ENCODE results near the gene M6PR.

M6PR gene

DNA sequence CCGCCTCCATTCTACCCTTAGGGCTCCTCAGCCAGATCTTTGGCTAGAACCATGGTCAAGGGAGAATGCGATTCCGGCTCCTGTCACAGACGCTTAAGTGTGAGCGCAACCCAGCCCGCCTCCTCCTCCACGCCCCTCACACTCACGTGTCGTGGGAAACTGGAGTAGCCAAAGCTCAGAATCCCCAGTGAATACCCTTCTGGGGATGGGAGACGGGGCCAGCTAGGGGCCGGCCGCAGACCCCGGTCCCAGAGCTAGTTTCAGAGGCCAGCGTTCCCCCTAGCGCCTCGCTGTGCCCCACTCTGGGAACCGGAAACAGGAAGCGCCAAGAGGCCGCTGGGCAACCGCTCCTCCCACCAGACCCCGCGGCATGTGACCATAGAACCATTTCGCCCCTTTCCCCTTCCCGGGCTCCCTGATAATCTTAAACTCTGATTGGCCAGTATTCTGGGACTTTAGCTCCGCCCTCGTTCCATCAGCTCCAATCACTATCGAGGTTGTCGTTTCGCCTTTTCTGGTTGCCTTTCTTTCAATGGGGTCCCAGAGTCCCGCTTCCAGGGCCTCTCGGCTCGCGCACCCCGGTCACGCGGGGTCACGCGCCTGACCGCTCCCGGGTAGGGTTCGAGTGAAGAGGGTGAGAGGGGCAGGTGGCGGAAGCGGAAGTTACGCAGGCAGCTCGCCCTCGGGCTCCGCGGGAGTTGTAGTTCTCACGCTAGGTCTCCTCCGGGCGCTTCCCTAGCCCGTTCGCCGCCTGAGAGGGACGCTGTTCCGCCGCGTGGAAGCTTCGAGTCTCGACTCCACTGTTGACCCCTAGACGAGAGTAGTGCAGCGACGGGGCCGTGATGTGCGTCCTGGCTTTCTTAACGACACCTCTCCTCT, at the start of gene M6PR:
Gene M6PR, minus strand, starts transcription at position 304 of the 879 bp plus-strand sequence. CDS start 3,241 bp downstream, outside the sequence.
- peak; percentile 99 for DNase-seq (ENCODE audit: low spot score)

DNA sequence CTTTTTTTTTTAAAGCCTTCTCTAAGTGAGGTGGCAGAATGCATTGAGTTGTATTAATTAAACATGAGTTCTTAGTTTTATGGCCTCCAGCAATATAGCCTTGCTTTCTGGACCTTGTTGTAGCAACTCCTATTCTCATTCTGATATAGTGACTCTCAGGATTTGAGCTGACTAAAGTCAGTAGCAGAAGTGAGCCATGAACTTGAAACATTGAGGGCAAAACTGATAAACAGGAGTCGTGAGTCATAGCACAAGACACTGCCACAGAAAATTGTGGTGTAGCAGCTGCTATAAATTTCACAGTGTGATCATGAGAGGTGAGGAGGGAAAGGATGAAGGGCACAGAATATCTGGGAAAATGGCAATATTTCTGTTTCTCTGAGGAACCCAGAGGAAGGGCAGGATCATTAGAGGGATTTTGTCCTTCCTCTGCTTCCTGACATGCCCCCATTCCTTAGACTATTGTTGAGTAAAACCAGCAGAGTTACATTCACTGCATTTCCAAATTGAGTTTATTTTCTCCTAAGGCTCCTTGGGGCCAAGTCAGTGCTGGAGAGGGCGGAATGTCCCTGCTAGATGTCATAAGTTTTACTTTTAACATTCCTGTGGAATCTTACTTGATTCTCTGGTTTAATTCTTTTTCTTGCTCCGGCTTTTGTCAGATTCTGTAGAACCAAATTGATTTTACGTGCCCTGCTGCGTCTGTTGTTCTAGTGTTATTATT, 47.4 kb upstream of the M6PR start:
- no peak for DNase-seq (ENCODE audit: low spot score)

DNA sequence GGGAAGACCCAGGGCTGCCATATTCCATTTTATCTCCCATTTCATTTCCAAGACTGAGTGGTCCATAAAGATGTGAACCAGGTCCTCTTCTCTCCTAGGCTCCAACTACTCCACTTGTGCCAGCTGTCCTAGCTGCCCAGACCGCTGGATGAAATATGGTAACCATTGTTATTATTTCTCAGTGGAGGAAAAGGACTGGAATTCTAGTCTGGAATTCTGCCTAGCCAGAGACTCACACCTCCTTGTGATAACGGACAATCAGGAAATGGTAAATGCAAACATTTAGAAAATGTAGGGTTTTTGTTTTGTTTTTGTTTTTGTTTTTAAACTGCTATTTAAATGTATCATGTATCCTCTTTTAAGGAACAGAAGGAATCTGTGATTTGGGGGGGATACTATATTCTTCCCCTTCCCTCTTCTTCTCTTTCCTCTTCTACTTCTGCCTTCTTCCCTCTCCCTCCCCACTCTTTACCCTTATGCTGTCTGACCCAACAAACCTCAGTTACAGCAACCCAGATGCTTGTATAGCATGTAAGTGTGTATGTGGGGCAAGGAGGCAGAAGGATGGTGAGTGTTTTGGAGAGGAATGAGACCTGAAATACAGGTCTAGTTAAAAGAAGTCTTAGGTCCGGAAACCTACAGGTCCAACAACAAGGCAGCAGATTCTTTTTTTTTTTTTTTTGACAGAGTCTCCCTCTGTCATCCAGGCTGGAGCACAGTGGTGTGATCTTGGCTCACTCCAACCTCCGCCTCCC, 45.8 kb upstream of the M6PR start:
- no peak for DNase-seq (ENCODE audit: low spot score)

DNA sequence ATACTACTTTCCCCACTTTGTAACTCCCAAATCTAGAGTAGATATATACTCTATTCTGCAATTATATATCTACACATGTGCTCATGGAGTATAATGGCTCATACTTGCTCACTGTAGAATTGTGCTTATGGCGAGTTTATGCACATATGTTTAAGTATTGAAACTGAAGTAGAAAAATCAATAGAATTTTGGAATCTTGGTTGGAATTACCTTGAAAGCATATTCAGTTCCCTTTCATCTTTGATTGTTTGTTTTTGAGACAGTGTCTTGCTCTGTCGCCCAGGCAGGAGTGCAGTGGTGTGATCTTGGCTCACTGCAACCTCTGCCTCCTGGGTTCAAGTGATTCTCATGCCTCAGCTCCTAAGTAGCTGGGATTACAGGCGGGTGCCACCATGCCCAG, 44.4 kb upstream of the M6PR start:
- no peak for DNase-seq (ENCODE audit: low spot score)

DNA sequence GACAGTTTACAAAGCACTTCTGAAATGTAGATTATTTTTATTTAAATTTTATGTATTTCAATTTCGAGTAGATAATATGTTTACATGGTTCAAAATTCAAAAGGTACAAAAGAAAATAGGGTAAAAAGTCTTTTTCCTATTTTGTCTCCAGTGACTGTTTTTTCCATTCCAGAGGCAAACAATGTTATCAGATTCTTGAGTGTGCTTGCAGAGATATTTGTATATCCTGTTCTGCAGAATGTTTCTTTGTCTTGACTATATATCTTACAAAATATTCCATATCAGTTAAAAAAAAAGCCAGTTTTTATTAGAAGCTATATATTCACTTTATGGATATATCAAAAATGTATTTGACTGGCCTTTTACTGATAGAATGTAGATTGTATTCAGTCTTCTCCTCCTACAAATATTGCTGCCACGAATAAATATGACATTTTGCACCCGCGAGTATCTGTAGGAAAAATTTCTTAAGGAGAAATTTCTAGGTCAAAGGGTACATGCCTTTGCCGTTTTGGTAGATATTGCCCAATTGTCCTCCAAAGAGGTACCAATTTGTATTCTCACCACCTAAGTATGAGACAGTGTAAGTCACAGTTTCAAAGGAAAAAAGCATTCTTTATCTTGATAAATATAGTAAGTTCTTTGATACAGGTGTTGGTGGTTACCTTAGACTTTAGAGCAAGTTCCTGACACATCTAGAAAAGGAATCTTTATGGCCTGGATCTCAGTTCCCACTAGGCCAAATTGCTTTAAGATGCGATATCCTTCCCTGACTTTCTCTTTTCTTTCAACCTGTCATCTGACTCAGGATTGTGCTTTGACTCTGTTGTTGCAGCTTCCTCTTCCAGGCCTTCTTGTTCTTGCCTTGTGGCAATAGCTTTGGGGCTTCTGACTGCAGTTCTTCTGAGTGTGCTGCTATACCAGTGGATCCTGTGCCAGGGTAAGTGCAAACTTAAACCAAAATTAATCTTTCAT, 42.2 kb upstream of the M6PR start:
- no peak for DNase-seq (ENCODE audit: low spot score)

DNA sequence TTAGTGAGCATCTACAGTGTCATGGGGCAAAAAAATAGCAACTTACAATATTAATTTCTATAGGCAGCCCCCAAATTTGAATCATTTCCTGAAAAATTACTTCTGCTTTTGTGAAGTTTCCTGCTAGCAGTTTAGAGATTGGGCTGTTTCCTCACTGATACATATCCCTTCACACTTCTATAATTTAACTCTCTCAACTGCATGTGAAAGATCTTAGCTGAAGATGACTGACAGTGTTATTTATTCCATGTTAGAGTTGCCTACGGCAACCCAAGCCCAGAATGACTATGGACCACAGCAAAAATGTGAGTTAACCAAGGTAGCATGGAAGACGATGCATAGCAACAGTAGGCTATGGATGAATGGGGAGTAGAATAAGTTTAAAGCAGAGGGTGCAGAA, 40.0 kb upstream of the M6PR start, which contains the start of gene KLRG1:
Gene KLRG1, plus strand, starts transcription at position 134 of the 400 bp plus-strand sequence. Its CDS starts 90 bp downstream, at position 224.
- DNase-seq (ENCODE audit: low spot score) = no peak

DNA sequence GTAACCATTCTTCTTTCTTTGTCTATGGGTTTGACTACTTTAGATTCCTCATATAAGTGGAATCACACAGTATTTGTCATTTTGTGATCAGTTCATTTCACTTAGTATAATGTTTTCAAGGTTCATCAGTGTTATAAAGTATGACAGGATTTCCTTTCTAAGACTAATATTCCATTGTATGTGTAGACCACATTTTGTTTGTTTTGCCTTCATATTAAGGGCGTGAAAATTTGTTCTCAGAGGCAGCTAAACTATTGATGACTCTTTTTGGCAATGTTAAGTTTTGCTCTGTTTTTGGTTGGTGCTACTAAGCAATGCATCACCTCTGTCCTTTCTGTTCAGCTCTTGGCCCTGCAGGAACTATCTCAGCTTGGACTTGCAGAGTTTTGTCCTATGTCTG, 38.2 kb upstream of the M6PR start:
- DNase-seq (ENCODE audit: low spot score) = no peak

DNA sequence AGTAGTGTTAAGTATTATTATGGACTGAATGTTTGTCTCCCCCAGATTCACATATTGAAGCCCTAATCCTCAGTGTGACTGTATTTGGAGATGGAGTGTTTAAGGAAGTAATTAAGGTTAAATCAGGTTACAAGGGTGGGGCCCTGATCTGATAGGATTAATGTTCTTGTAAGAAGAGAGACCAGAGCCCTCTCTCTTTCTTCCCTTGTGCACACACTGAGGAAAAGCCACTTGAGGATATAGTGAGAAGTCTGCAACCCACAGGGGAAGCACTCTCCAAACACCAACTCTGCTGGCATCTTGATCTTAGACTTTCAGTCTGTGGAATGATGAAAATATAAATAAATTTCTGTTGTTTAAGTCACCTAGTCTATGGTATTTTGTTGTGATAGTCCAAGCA, 37.7 kb upstream of the M6PR start:
- no peak for DNase-seq (ENCODE audit: low spot score)

DNA sequence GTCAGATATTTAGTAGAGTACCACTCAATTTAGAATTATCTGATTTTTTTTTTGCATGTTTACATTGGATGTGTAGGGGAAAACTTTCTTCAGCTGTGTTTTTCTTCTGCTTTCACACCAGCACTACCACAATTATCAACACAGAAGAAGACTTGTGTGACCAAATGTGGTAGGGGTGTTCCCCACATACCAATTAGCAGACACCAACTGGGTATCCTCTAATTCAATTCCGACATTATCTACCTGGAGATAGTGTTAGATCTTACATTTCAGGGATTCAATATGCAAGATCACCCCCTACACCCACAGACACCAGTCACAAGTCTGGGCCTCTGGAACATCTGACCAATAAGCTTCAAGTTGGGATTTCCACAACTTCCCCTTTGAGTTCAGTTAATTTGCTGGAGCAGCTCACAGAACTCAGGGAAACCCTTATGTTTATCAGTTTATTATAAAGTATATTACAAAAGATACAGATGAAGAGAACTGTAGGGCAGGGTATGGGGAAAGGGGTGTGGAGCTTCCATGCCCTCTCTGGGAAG, 35.8 kb upstream of the M6PR start:
- DNase-seq (ENCODE audit: low spot score) = no peak

DNA sequence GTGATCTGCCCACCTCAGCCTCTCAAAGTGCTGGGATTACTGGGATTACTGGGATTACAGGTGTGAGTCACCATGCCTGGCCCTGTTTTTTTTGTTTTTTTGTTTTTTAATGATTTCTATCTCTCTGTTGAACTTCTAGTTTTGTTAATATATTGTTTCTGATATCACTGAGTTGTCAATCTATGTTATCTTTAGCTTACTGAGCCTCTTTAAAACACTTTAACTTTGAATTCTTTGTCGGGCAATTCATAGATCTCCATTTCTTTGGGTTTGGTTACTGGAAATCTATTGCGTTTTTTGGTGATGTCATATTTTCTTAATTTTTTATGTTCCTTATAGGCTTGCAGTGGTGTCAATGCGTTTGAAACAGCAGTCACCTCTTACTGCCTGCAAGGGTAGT, 30.7 kb upstream of the M6PR start:
- no peak for DNase-seq (ENCODE audit: low spot score)

DNA sequence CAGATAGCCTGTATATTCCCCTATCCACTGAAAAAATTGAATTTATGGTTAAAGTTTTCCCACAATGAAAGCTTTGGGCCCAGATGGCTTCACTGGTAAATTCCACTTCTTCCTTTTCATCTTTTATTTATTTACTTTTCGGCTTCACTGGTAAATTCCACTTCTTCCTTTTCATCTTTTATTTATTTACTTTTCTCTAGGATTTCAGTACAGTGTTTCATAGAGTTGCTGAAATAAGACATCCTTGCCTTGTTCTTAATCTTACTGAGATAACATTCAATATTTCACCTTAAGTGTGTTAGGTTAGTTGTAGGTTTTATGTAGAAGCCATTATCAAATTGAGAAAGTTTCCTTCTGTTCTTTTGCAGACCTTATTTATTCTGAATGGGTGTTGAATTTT, 21.0 kb upstream of the M6PR start:
- no peak for DNase-seq (ENCODE audit: low spot score)

DNA sequence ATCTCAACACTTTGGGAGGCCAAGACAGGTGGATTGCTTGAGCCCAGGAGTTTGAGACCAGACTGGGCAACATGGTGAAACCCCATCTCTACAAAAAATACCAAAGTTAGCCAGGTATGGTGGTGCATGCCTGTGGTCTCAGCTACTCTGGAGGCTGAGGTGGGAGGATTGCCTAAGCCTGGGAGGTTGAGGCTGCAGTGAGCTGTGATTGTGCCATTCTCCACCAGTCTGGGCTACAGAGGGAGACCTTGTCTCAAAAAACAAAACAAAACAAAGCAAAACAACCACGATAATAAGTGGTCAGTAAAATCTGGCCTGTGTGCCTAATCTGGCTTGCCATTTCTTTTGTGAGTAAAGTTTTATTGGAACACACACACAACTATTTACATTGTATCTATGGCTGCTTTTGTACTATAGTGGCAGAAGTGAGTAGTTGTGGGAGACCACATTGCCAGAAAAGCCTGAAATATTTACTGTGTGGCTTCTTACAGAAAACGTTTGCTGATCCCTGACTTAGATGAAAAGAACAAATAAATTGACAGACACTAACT, 20.5 kb upstream of the M6PR start:
- no peak for DNase-seq (ENCODE audit: low spot score)

DNA sequence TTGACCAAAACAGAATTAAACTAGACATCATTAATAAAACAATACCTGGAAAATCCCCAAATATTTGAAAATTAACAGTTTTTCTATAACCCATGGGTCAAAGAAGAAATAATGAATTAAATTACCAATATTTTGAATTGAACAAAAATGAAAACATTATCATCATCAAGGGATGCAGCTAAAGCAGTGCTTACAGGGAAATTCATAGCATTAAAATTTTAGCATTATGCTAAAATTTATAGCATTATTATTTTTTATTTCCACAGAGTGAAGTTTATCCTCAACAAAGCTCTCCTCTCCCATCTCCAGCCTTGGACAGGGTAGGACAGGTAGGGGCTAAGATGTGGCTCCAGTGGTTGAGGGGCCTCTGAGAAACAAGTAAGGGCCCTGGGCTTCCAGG, 19.3 kb upstream of the M6PR start:
- DNase-seq (ENCODE audit: low spot score) = no peak

DNA sequence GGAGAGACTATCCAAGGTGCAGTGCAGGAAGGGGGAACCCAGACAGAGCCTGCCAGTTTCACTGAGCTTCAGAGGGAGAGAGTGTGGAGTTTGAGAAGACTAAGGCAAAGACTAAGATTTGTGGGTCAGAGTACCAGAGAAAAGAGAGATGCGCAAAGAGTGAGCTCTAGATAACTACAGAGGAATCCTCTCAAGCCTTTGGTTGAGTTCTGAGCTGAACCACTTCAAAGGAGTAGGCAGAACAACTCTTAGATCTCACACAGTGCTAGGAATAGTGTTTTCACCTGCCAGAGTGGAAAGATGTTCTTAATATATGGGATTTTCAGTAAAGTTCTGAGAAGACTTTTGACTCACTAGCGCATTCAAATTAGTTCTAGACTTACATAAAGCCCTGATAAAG, 10.7 kb upstream of the M6PR start:
- DNase-seq (ENCODE audit: low spot score) = no peak

DNA sequence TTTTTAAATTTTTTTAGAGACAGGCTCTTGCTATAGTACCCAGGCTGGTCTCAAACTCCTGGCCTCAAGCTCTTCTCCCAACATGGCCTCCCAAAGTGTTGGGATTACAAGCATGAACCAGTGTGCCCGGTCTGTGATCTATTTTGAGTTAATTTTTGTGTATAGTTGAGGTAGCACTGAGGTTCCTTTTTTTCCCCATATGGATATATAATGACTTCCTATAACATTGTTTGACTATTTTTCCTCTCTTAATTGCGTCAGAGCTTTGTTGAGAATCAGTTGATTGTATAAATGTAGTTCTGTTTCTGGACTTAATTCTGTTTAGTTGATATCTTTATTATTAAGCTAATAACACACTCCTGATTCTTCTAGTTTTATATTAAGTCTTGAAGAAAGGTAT, 8.6 kb upstream of the M6PR start:
- DNase-seq (ENCODE audit: low spot score) = no peak

DNA sequence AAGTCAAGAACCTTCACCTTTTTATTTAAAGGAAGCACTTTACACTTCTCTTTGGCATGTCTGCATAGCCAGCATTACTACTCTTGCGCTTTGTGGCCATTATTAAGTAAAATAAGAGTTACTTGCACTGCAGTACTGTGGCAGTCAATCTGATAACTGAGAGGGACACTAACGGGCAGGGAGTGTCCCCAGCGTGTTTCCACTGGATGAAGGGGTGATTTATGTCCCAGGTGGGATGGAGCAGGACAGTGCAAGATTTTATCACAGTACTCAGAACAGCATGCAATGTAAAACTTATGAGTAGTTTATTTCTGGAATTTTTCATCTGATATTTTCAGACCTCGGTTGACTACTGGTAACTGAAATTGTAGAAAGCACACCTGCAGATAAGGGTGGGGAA, 8.1 kb upstream of the M6PR start:
- DNase-seq (ENCODE audit: low spot score) = no peak

DNA sequence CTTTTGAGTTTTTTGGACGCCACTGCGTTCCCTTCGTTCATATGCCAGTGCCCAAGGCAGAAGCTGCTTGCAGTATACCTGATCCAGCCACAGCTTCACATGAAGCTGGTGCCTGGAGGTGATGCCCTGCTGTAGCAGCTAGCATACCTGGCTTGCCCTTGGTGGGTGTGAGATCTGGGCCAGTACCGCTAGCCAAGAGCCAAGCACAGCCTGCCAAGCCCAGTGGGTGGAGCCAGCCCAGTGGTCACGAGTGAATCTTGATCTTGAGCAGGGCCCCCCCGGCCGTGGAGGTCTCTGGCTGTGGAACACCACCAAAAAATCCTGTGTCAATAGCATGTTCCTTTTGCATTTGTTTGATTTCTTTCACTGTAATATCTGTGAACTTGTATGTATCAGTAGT, 7.3 kb upstream of the M6PR start:
- no peak for DNase-seq (ENCODE audit: low spot score)

DNA sequence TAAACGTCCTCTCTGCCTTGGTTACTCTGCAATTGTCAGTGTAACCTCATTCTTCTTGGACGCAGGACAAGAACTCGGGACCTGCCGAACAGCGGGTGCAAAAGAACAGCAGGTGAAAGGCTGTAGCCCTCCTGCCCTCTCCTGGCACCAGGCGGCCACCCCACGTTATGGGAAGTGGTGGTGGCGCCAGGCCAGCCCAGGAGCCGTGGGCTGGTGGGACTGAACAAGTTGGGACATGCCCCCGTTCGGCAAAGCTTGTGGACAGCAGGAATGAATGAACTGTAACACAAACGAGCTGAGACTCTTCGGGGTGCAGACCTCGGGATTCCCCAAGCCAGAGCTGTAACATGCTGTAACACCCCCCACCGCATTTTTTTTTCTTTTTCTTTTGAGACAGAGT, 6.6 kb upstream of the M6PR start:
- DNase-seq (ENCODE audit: low spot score) = no peak

DNA sequence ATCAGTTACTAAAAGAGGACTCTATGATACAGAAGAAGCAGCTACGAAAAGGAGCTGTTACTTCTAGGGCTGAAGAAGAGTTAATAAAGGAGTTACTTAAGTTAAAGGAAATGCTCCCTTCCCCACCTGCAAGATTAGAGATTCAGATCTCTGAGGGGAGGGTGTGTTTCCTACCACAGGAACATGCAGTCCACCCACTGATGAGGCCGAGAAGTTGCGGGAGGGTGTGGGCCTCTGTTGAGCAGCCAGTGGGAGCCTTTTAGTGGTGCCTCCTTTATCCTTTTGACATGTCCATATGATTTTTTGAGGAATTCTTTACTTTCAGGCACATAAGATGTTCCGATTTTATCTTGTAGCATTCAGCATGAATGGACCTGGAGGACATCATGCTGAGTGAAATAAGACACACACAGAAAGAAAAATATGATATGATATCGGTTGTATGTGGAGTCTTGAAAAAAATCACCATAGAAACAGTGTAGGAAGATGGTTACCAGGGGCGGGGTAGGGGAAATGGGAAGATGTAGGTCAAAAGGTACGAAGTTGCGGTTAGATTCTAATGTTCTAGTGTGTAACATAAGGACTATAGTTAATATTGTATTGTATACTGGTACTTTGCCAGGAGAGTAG, 4.4 kb upstream of the M6PR start:
- DNase-seq (ENCODE audit: low spot score) = no peak

DNA sequence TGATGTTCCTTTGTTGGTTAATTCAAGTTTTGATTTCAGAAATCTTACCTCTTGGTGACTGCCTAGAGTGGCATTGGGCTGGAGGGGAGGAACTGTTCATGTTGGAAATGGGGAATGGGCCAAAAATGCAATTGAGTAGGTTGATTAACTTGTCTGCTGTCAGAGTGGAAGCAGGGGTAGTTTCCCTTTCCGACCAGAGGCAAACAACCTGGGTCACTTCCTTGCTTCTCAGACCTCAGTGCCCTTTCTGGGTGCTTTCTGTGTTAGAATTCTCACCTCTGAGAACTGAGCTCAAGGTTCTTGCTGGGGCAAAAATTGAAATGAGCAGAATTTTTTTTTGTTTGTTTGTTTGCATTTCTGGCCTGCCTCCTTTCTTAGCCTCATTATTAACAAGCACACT, 2.3 kb upstream of the M6PR start:
- DNase-seq (ENCODE audit: low spot score) = no peak
